Measurements from ENCODE around the gene AIF1.

AIF1 gene

GRCh38 chr6:31642798-31643570 lies 27.9 kb downstream of the AIF1 start:
- no peak for DNase-seq (ENCODE audit: low spot score)

DNA sequence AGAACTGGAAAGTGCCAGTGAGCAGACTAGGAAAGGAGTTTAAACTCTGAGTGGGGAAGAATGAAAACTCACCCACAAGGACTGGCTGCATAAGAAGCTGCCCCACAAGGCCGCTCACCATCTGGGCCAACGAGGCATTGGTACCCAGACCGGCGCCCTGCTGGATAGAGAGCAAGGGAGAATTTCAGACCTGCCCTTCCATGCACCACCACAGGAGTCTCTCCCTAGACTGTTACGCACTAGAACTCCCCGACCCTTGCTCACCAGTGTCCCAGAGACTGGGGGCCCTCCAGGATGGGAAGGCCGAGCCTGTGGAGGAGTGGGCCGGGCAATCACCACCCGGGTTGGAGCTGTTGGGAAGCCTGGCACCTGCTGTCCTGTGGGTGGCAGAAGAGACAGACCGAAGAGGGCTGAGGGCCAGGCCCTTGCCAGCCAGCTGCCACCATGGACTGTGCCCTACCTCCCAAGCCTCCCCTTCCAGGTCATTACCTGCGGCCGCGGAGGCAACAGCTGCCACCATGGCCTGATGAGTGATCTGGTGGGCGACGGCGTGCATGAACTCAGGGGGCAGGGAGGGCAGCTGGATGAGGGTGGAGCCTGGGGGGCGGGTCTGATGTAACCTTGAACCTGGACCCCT lies 28.9 kb downstream of the AIF1 start:
- no peak for DNase-seq (ENCODE audit: low spot score)

GRCh38 chr6:31645325-31645724 lies 30.3 kb downstream of the AIF1 start:
- DNase-seq (ENCODE audit: low spot score), result no peak

DNA sequence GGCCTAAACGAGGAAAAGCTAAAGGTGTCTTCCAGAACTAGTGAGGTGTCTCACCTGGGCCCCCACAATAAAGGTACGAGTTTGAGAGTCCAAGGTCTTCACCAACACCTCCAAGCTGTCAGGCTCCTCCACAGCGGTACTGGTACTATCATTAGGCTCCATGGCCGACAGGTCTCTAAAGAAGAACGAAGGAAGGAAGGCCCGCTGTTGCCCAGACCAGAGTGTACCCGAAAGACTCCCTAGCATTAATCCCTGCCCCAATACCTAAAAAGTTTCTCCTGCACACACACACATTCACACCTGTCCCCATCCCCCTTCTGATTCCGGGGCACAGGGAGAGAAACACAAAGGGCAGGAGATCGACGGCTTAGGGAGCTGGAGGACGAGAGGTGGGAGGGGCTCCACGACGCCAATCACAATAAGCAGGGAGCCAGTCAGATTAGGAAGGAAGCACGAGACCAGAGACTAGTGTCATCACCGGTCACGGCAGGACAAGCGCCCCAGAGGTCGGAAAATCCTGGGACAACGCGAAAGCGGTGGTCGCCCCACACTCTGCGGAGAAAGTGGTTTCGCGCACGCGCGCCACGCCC lies 36.7 kb downstream of the AIF1 start:
- DNase-seq (ENCODE audit: low spot score), result no peak

DNA sequence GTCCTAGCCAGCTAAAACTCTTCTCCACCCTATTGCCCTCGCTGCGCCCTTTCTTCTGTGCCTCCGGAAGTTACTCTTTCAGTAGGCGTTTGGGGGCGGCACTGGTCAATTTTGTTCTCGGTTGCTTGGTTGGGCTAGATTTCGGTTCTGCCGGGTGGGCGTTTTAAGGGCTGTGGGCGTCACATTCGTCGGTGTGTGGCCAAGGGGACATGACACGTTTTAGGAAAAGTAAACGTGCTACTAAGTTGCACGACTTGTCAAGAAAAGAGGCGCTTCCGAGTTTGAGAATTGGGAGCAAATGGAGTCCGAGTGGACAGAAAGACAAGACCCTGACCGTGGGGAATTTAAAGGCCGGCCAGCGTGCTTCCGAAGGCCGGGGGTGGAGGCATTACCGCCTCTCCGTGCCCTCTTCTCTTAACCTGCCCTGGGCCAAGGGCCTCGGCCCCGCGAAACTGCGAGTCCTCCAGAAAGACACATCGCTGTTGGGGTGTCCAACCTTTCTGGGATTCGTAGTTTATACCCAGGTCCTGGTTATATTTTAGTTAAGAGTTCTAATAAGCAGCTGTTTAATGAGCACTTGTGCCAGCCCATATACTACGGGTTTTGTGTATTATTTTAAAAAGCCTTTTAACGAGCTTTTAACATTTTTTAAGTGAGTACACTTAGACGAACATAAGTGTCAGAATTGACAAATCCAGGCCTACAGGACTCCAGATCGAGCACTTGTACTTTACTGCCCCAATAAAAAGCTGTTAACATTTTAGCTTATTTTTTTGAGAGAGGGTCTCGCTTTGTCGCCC lies 38.1 kb downstream of the AIF1 start:
- peak; percentile 96 for DNase-seq (ENCODE audit: low spot score)

DNA sequence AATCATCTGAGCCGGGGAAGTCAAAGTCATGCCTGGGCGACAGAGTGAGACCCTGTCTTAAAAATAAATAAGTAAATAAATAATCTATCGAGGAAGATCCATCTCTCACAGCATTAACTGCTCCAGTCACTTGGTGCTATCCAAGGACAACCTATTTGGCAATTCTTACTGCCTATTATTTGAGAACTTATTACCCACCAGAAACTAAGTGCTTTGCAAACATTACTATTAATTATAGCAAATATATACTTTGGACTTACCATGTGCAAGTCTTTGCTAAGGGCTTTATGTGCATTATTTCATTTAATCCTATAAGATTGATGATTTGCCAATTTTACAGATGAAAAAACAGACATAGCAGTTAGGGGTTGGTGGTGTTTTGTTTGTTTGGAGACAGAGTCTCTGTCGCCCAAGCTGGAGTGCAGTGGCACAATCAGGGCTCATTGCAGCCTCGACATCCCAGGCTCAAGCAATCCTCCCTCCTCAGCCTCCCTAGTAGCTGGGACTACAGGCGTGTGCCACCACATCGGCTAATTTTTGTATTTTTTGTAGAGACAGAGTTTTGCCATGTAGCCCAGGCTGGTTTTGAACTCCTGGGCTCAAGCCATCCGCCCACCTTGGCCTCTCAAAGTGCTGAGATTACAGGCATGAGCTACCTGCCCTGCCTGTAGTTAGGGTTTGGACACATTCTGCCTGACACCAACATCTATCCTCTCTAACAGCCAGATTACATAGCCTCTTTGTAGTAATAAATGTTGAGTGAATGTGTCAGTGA lies 39.7 kb downstream of the AIF1 start:
- DNase-seq (ENCODE audit: low spot score), result no peak

DNA sequence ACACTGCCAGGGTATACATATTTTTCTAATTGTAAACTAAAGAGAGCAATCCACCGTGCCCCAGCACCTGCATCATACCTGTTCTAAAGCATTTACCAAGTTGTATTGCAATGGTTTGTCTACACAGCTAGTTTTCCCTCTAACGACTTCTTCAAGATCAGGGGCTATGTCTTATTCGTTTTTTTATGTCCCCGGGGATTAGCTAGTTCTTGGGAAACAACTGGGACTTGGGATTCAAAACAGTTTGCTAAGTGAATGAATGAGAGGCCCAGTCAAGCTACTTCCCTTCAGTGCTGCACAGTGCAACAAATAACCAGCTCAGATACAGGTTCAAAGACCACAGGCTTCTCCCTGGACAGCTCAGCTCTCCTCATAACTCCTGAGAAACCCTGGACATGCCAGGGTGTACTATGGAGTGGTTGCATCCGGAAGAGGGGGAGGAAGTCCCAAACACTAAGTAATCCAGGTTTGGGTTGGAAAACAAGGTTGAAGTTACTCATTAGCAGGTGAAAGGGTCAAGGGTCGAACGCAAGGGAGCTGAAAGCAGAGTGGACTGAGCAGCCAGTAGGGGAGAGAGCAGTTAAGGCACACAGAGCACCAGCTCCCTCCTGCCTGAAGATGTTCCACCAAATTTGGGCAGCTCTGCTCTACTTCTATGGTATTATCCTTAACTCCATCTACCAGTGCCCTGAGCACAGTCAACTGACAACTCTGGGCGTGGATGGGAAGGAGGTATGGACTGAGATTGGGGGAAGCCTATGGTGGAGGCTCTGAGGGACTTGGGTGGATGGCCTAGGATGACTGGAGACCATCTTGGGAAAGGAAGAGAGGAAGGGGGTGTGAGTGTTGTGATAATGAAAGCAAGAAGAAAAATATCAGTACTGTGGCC lies 40.6 kb downstream of the AIF1 start, which contains the start of gene APOM:
Gene APOM, plus strand, starts transcription at position 546 of the 889 bp plus-strand sequence. Its CDS starts 73 bp downstream, at position 619.
- DNase-seq (ENCODE audit: low spot score), result no peak

- peak; percentile 43 for DNase-seq (ENCODE audit: low spot score)
These were observed 42.5 kb downstream of the AIF1 start for GRCh38 chr6:31657406-31658157.

GRCh38 chr6:31658158-31658688 lies 43.2 kb downstream of the AIF1 start:
- DNase-seq (ENCODE audit: low spot score), result no peak

DNA sequence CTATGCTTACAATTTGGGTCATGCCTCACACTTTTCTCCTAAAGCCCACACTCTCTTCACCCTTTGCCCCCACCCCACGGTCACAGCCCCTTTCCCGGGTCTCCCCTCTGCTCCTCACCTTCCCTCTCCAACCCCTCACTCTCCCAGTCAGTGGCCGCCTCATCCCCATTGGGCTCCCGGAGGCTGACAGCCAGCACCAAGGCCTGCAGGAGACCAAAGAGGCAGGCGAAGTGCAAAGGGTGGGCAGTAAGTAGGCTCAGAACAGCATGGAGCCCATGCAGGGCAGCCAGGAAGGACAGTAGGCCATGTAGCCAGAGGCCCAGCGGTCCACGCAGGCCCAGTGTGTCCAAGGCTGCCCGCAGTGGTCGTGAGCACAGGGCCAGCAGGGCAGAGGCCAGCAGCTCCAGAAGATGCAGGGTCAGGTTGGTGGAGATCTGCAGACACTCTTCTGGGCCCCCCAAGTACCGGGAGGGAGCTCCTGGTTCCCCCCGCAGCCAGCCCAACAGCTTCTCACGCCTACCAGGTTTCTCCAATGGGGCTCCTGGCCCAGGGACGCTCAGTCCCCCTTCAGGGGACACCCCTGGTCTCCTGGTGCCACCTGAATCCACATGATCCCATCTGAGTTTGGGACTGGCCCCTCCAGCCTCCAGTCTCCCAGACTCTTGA lies 44.1 kb downstream of the AIF1 start:
- no peak for DNase-seq (ENCODE audit: low spot score)

- DNase-seq (ENCODE audit: low spot score), result peak; percentile 49
These were observed 44.8 kb downstream of the AIF1 start for GRCh38 chr6:31659649-31660380.

GRCh38 chr6:31660381-31661261 lies 45.6 kb downstream of the AIF1 start, which contains the start of gene C6orf47:
C6orf47 (minus strand) TSS chr6:31660778; CDS start chr6:31659947, 831 bp downstream.
- peak; percentile 80 for DNase-seq (ENCODE audit: low spot score)

GRCh38 chr6:31661262-31662123 lies 46.5 kb downstream of the AIF1 start:
- no peak for DNase-seq (ENCODE audit: low spot score)

GRCh38 chr6:31662124-31662723 lies 47.2 kb downstream of the AIF1 start:
- DNase-seq (ENCODE audit: low spot score), result no peak

DNA sequence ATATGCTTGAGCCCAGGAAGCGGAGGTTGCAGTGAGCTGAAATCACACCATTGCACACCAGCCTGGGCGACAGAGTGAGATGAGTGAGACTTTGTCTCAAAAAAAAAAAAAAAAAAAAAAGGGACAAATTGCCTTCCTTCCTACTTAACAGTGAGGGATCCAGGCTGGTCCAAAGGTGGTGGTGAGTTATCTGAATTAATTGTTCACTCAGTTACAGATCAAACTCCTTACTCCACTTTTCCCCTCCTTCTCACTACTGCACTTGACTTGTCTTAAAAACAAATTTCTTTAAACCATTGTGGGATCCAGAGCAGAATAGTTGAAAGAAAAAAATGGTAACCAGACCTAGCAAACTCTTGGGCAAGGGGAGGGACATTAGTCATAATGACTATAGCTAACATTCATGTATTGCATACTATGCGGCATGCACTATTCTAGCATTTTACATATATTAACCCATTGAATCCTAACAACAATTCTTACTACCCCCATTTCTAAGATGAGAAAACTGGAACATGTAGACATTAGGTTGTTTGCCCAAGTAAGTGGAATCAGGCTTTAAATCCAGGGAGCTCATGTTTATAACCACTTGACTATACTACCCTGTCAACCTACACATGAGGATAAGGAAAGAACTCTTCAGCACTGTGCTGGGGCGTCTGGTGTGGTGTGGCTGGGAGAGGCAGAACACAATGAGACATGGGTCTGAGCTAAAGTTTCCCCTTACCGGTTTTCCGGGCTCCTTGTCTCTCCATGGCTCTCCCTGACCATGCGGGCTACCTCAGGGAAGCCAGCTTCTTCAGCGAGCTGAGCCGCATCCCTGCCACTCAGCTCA lies 48.3 kb downstream of the AIF1 start:
- peak; percentile 24 for DNase-seq (ENCODE audit: low spot score)

Data from NAMALWA (cell line).